ENCODE measurements around the gene ZBTB7C. TPM values are rescaled to one million over a fixed set of nuclear protein-coding genes. Genes with fewer than 3 reads are reported as not detected.

Gene ZBTB7C
- total RNA-seq, 5 donors from 2014 or later (not counting 1 experiment from before 2014, with no cell fraction given) = 0.06 TPM; not detected in 4

DNA sequence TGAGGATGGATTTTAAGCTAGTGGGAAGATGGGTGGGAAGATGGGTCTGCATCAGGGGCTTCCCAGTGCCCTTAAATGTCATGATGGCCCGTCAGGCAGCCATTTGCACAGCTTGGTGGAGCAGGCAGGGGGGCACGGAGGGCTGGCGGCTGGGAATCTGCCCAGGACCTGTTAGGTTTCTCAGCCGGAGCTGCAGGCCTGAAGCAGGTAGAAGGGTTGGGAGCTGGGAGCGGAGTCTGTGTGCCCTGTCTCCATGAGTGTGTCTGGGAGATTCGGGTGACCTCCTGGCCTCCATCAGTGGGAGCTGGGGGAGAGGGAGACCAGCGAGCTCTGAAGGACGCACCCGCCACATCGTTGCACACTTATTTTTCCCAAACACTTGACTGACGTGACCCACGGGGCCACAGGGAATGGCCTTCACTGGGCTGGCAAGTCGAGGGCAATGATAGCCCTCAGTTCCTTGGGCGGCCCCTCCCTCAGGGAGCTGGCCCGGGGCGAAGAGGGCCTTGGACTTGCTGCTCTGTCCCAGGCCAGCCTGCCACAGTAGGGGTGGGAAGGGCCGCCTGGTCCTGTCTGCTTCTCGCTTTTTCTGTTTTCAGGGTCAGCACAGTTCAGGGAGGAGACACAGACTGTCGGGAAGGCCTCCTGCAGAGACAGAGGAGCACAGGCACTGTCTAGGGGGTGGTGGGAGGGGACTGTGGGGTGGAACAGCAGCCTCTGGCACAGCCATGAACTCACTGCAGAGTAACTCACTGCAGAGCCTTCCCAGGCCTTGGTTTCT lies 236.8 kb downstream of the ZBTB7C start:
- CTCF ChIA-PET = no interaction called here

DNA sequence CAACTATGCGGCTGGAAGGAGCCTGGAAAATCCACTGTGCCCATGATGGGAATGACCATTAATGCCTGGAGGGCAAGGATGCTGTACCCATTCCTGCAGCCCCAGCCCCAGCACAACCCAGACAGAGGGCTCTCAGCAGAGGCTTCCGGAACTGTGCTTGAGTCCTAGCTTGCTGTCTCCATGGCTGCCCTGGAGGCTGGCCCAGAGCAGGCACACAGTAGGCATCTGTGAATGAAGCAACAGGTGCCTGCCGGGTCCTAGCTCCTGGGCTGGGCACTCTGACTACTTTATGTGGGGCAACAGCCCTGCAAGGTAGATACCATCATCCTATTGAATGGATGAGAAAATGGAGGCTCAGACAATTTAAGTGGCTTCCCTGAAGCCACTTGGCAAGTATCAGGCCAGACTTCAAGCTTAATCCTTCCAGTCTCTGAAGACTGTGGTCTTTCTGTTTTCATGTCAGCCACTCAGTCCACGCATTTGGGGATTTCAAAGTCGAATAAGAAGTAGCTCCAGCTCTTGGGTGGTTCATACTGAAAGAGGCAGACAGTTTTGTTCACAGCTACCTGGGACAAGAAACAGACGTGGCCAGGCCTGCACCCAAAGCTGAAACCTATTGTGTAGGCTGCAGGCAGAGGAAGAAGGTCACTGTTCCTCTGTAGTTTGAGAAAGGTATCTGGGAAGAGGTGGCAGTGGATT lies 237.5 kb downstream of the ZBTB7C start:
- Histone ChIP-seq H3K4me1 (ENCODE audit: control insufficient read depth in 1 of 2, extremely low read depth in 1 of 2, insufficient read depth in 2 of 2, low read length in 2 of 2) (peaks cover 0 to 4% of the 10 kb centered on the region in 2 experiments), H3K4me3 (ENCODE audit: control insufficient read depth in 1 of 2, extremely low read depth in 1 of 2, low read length in 1 of 2) (no peak overlapping the region), H3K36me3 (ENCODE audit: control insufficient read depth in 2 of 2, extremely low read depth in 1 of 2, insufficient read depth in 1 of 2, low read length in 1 of 2) (no peaks in the 10 kb centered on the region), H3K27ac (ENCODE audit: low read length) (no peak overlapping the region), H3K9me3 (no peaks in the 10 kb centered on the region), H3K27me3 (replicated peaks in 1 of 2; ENCODE audit: control insufficient read depth in 2 of 2, extremely low read depth in 1 of 2, insufficient read depth in 2 of 2, low read length in 1 of 2) (peaks cover 0 to 10% of the 10 kb centered on the region in 2 experiments)
- POLR2A ChIA-PET = no interaction called here
- Mint-ChIP-seq H3K27me3 (peaks cover 5 to 13% of the 10 kb centered on the region in 2 donors), H3K9me3 (no peaks in the 10 kb centered on the region), H3K27ac (no peak overlapping the region), H3K4me1 (peaks cover 5 to 8% (median 5%) of the 10 kb centered on the region in 3 donors), H3K36me3 (no peaks in the 10 kb centered on the region), H3K4me3 (no peak overlapping the region)
- WGBS (ENCODE audit: insufficient coverage) = 69% methylated on average over 5 of the region's 6 CpGs
- CTCF ChIA-PET = no interaction called here
- ATAC-seq (replicated peaks in 1 of 4) = no peak
- no peak for DNase-seq

More for the DNA sequence above, 236.8 kb downstream of the ZBTB7C start:
- DNase-seq (no peak), ATAC-seq (replicated peaks in 1 of 4) (no peak)
- Mint-ChIP-seq H3K36me3 (no peaks in the 10 kb centered on the region), H3K9me3 (no peaks in the 10 kb centered on the region), H3K27ac (no peak overlapping the region), H3K4me3 (no peak overlapping the region), H3K27me3 (peaks cover 5 to 13% of the 10 kb centered on the region in 2 donors), H3K4me1 (peaks cover 0 to 2% (median 0%) of the 10 kb centered on the region in 3 donors)
- Histone ChIP-seq H3K4me3 (ENCODE audit: control insufficient read depth in 1 of 2, extremely low read depth in 1 of 2, low read length in 1 of 2) (no peak overlapping the region), H3K27ac (ENCODE audit: low read length) (no peak overlapping the region), H3K4me1 (ENCODE audit: control insufficient read depth in 1 of 2, extremely low read depth in 1 of 2, insufficient read depth in 2 of 2, low read length in 2 of 2) (no peaks in the 10 kb centered on the region), H3K36me3 (ENCODE audit: control insufficient read depth in 2 of 2, extremely low read depth in 1 of 2, insufficient read depth in 1 of 2, low read length in 1 of 2) (no peaks in the 10 kb centered on the region), H3K9me3 (no peaks in the 10 kb centered on the region), H3K27me3 (replicated peaks in 1 of 2; ENCODE audit: control insufficient read depth in 2 of 2, extremely low read depth in 1 of 2, insufficient read depth in 2 of 2, low read length in 1 of 2) (peaks cover 0 to 8% of the 10 kb centered on the region in 2 experiments)
- POLR2A ChIA-PET = no interaction called here
- 87% methylated on average over 10 of the region's 19 CpGs for WGBS (ENCODE audit: insufficient coverage)

DNA sequence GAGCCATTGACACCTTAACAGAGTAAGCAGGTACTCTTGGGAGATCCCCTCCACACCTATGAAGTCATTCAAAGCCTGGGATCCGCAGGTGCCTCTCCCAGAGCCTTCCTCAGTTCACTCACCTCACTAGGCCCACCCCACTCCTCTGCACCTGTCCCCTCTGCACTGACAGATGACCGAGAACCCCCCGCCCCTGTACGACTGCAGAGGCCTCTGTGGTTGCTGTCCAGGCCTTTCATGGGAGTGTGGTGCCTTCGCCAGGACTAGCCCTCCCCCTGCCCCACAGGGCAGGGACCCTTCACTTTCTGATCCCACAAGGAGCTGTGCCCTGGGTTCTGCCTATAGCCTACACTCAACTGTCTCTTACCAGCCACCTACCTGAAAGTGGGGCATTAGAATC lies 238.5 kb downstream of the ZBTB7C start:
- peaks cover 0 to 4% of the 10 kb centered on the region in 2 experiments for H3K4me1 ChIP-seq (ENCODE audit: control insufficient read depth in 1 of 2, extremely low read depth in 1 of 2, insufficient read depth in 2 of 2, low read length in 2 of 2)
- no peak overlapping the region for H3K27ac ChIP-seq (ENCODE audit: low read length)
- Mint-ChIP-seq H3K9me3 (no peaks in the 10 kb centered on the region), H3K4me3 (no peak overlapping the region), H3K36me3 (no peaks in the 10 kb centered on the region), H3K4me1 (peaks cover 5 to 8% (median 5%) of the 10 kb centered on the region in 3 donors), H3K27me3 (peaks cover 5 to 9% of the 10 kb centered on the region in 2 donors), H3K27ac (no peak overlapping the region)
- ATAC-seq (replicated peaks in 1 of 4) (no peak), DNase-seq (no peak)
- H3K9me3 ChIP-seq = no peaks in the 10 kb centered on the region
- H3K4me3 ChIP-seq (ENCODE audit: control insufficient read depth in 1 of 2, extremely low read depth in 1 of 2, low read length in 1 of 2) = no peak overlapping the region
- H3K36me3 ChIP-seq (ENCODE audit: control insufficient read depth in 2 of 2, extremely low read depth in 1 of 2, insufficient read depth in 1 of 2, low read length in 1 of 2) = no peaks in the 10 kb centered on the region
- H3K27me3 ChIP-seq (replicated peaks in 1 of 2; ENCODE audit: control insufficient read depth in 2 of 2, extremely low read depth in 1 of 2, insufficient read depth in 2 of 2, low read length in 1 of 2) = peaks cover 0 to 16% of the 10 kb centered on the region in 2 experiments
- WGBS (ENCODE audit: insufficient coverage) = 84% methylated on average over 4 of the region's 5 CpGs
- POLR2A ChIA-PET = interaction anchor here in 1 of 2 donors (0.7 kb wide), 1 partner anchor 388 kb away, joined by 7 read pairs; no protein-coding TSS in a partner anchor
- CTCF ChIA-PET = no interaction called here

DNA sequence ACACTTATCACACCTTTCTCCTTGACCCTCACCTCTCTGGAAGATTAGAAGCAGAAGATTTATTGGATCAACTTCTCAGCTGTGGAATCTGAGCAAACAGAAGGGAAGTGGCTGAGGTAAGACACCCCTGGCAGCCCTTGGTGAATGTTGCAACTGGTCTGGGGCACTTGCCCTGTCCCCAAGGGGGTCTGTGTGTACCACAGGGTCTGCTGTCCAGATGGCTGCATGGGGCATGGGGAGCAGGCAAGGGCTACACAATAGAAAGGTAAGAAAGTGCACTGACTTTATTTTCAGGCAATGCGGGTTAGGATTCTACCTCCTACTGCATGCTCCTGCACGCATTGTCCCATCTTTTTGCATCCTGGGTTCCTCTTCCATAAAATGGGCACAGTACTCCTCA lies 240.3 kb downstream of the ZBTB7C start:
- Mint-ChIP-seq H3K27ac (no peak overlapping the region), H3K4me1 (peaks cover 5 to 8% (median 5%) of the 10 kb centered on the region in 3 donors), H3K4me3 (no peak overlapping the region), H3K36me3 (no peaks in the 10 kb centered on the region), H3K27me3 (peaks cover 3 to 12% of the 10 kb centered on the region in 2 donors), H3K9me3 (no peaks in the 10 kb centered on the region)
- no peak for DNase-seq
- Histone ChIP-seq H3K9me3 (no peaks in the 10 kb centered on the region), H3K27ac (ENCODE audit: low read length) (no peak overlapping the region), H3K4me1 (ENCODE audit: control insufficient read depth in 1 of 2, extremely low read depth in 1 of 2, insufficient read depth in 2 of 2, low read length in 2 of 2) (peaks cover 0 to 4% of the 10 kb centered on the region in 2 experiments), H3K4me3 (ENCODE audit: control insufficient read depth in 1 of 2, extremely low read depth in 1 of 2, low read length in 1 of 2) (no peak overlapping the region), H3K27me3 (replicated peaks in 1 of 2; ENCODE audit: control insufficient read depth in 2 of 2, extremely low read depth in 1 of 2, insufficient read depth in 2 of 2, low read length in 1 of 2) (peaks cover 0 to 22% of the 10 kb centered on the region in 2 experiments), H3K36me3 (ENCODE audit: control insufficient read depth in 2 of 2, extremely low read depth in 1 of 2, insufficient read depth in 1 of 2, low read length in 1 of 2) (no peaks in the 10 kb centered on the region)
- 95% methylated on average over 2 of the region's 2 CpGs for WGBS (ENCODE audit: insufficient coverage)
- ChIA-PET CTCF (no interaction called here), POLR2A (no interaction called here)
- no peak for ATAC-seq (replicated peaks in 1 of 4)

DNA sequence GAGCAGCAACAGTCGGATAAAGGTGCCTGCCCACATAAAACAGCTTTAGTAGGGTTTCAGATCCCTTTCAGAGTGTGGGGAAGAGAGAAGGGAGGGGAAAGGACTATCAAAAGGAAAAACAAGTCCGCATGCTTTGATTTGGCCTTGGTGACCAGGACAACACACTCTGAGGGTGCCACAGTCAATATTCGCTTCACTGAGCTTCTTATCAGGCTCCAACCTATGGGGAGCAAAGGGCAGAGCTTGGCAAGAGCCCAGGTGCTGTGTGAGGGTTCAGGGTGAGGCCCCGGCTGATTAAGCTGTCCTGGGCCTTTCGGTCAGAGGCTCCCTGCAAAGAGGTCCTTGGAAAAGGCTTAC lies 241.3 kb downstream of the ZBTB7C start:
- Mint-ChIP-seq H3K4me3 (no peak overlapping the region), H3K27ac (no peak overlapping the region), H3K27me3 (peaks cover 0 to 7% of the 10 kb centered on the region in 2 donors), H3K36me3 (no peaks in the 10 kb centered on the region), H3K9me3 (no peaks in the 10 kb centered on the region), H3K4me1 (peaks cover 5 to 8% (median 5%) of the 10 kb centered on the region in 3 donors)
- H3K27me3 ChIP-seq (replicated peaks in 1 of 2; ENCODE audit: control insufficient read depth in 2 of 2, extremely low read depth in 1 of 2, insufficient read depth in 2 of 2, low read length in 1 of 2) = peaks cover 3 to 22% of the 10 kb centered on the region in 2 experiments
- H3K27ac ChIP-seq (ENCODE audit: low read length) = no peak overlapping the region
- ChIA-PET CTCF (no interaction called here), POLR2A (interaction anchor here (0.5 to 0.7 kb wide), 2 partner anchors 197 to 1344 kb away, joined by 3 read pairs; no protein-coding TSS in a partner anchor)
- 84% methylated on average over 4 of the region's 5 CpGs for WGBS (ENCODE audit: insufficient coverage)
- ATAC-seq (replicated peaks in 1 of 4) (no peak), DNase-seq (no peak)
- no peaks in the 10 kb centered on the region for H3K36me3 ChIP-seq (ENCODE audit: control insufficient read depth in 2 of 2, extremely low read depth in 1 of 2, insufficient read depth in 1 of 2, low read length in 1 of 2)
- H3K4me1 ChIP-seq (ENCODE audit: control insufficient read depth in 1 of 2, extremely low read depth in 1 of 2, insufficient read depth in 2 of 2, low read length in 2 of 2) = peaks cover 0 to 4% of the 10 kb centered on the region in 2 experiments
- no peaks in the 10 kb centered on the region for H3K9me3 ChIP-seq
- H3K4me3 ChIP-seq (ENCODE audit: control insufficient read depth in 1 of 2, extremely low read depth in 1 of 2, low read length in 1 of 2) = no peak overlapping the region

DNA sequence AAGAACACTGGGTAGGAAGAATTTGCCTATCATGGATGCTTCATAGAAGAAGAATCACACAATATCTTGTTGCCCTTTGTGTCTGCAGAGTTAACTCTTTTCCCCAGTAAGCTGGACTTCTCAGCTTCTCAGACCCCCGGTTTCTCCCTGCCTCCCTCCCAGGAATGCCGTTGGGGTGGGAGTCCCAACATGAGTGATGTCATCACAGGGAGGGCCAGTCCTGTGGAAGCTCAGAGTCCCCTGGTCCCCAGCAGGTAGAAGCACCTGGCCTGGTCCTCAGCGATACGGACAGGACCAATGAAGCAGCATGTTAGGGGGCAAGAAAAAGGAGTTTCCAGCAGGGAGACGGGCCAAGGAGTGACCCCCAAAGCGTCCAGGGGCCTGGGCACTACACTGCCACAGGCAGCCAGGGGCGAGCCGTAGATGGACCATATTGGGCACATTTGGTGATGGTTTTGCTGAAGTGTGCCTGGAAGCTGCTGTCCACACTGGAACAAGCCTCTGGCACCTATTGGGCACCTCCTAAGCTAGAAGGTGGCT lies 242.8 kb downstream of the ZBTB7C start:
- Mint-ChIP-seq H3K4me3 (no peak overlapping the region), H3K27me3 (peaks cover 3 to 7% of the 10 kb centered on the region in 2 donors), H3K4me1 (peaks cover 8 to 9% (median 8%) of the 10 kb centered on the region in 3 donors), H3K9me3 (no peaks in the 10 kb centered on the region), H3K36me3 (no peaks in the 10 kb centered on the region), H3K27ac (no peak overlapping the region)
- POLR2A ChIA-PET = no interaction called here
- CTCF ChIA-PET = interaction anchor here in 1 of 2 donors (0.5 kb wide), 1 partner anchor 1115 kb away, joined by 3 read pairs; no protein-coding TSS in a partner anchor
- H3K27me3 ChIP-seq (replicated peaks in 1 of 2; ENCODE audit: control insufficient read depth in 2 of 2, extremely low read depth in 1 of 2, insufficient read depth in 2 of 2, low read length in 1 of 2) = peaks cover 3 to 25% of the 10 kb centered on the region in 2 experiments
- peaks cover 0 to 10% of the 10 kb centered on the region in 2 experiments for H3K4me1 ChIP-seq (ENCODE audit: control insufficient read depth in 1 of 2, extremely low read depth in 1 of 2, insufficient read depth in 2 of 2, low read length in 2 of 2)
- ATAC-seq (replicated peaks in 1 of 4) (no peak), DNase-seq (no peak)
- no peak overlapping the region for H3K4me3 ChIP-seq (ENCODE audit: control insufficient read depth in 1 of 2, extremely low read depth in 1 of 2, low read length in 1 of 2)
- no peak overlapping the region for H3K27ac ChIP-seq (ENCODE audit: low read length)
- WGBS (ENCODE audit: insufficient coverage) = 87% methylated on average over 7 of the region's 8 CpGs
- H3K36me3 ChIP-seq (ENCODE audit: control insufficient read depth in 2 of 2, extremely low read depth in 1 of 2, insufficient read depth in 1 of 2, low read length in 1 of 2) = no peaks in the 10 kb centered on the region
- H3K9me3 ChIP-seq = no peaks in the 10 kb centered on the region
